ENCODE data around the gene TIMM10B. TPM values are rescaled to one million over a fixed set of nuclear protein-coding genes. Genes with fewer than 3 reads are reported as not detected.

TIMM10B gene
- total RNA-seq, 6 donors from 2014 or later = 21.0 to 53.0 (median 42.6) TPM

- 25 to 39% methylated on average over 4 to 5 of the region's 5 CpGs for WGBS, 2 donors
- Histone ChIP-seq H3K27me3 (no peaks in the 10 kb centered on the region), H3K27ac (no peak overlapping the region), H3K9me3 (no peaks in the 10 kb centered on the region), H3K4me3 (no peak overlapping the region), H3K36me3 (peaks cover 0 to 9% (median 0%) of the 10 kb centered on the region in 4 donors), H3K4me1 (peaks cover 0 to 6% (median 3%) of the 10 kb centered on the region in 4 donors)
- TF ChIP-seq EP300 (IDR thresholded peaks at IDR 0.05) = no peak
- no peak for TF ChIP-seq POLR2AphosphoS5 (IDR thresholded peaks at IDR 0.05)
- peak; percentile 72 to 82 (median 80) for TF ChIP-seq CTCF (IDR thresholded peaks at IDR 0.05)
- TF ChIP-seq POLR2A (IDR thresholded peaks at IDR 0.05) = no peak
- peak; percentile 79 to 86 for ATAC-seq (ENCODE audit: low FRiP score in 2 of 2)
- DNase-seq = peak; percentile 50 to 60
Measured at GRCh38 chr11:6443269-6444003, 37.9 kb upstream of the TIMM10B start.

GRCh38 chr11:6448574-6448973 is 32.7 kb upstream of the TIMM10B start:
- ATAC-seq (ENCODE audit: low FRiP score in 2 of 2) (peak in 1 of 2 donors; percentile 35), DNase-seq (peak in 1 of 2 donors; percentile 25)
- Histone ChIP-seq H3K4me1 (no peaks in the 10 kb centered on the region), H3K4me3 (no peak overlapping the region), H3K9me3 (no peaks in the 10 kb centered on the region), H3K27me3 (no peaks in the 10 kb centered on the region), H3K36me3 (peaks cover 27 to 60% (median 45%) of the 10 kb centered on the region in 4 donors), H3K27ac (no peak overlapping the region)
- 87% methylated on average over 3 of the region's 3 CpGs for WGBS, 2 donors
- TF ChIP-seq CTCF (IDR thresholded peaks at IDR 0.05) (no peak), EP300 (IDR thresholded peaks at IDR 0.05) (no peak), POLR2A (IDR thresholded peaks at IDR 0.05) (no peak), POLR2AphosphoS5 (IDR thresholded peaks at IDR 0.05) (no peak)

GRCh38 chr11:6452219-6452618 is 29.1 kb upstream of the TIMM10B start:
- peaks cover 38 to 96% (median 81%) of the 10 kb centered on the region in 4 donors for H3K36me3 ChIP-seq
- no peaks in the 10 kb centered on the region for H3K4me1 ChIP-seq
- TF ChIP-seq POLR2AphosphoS5 (IDR thresholded peaks at IDR 0.05) = no peak
- TF ChIP-seq CTCF (IDR thresholded peaks at IDR 0.05) = no peak
- TF ChIP-seq EP300 (IDR thresholded peaks at IDR 0.05) = no peak
- TF ChIP-seq POLR2A (IDR thresholded peaks at IDR 0.05) = no peak
- WGBS, 2 donors = 86 to 91% methylated on average over 3 of the region's 3 CpGs
- H3K4me3 ChIP-seq = no peak overlapping the region
- ATAC-seq (ENCODE audit: low FRiP score in 2 of 2) (peak in 1 of 2 donors; percentile 50), DNase-seq (no peak)
- no peaks in the 10 kb centered on the region for H3K9me3 ChIP-seq
- no peaks in the 10 kb centered on the region for H3K27me3 ChIP-seq
- H3K27ac ChIP-seq = no peak overlapping the region

- DNase-seq (no peak), ATAC-seq (ENCODE audit: low FRiP score in 2 of 2) (no peak)
- Histone ChIP-seq H3K36me3 (peaks cover 38 to 98% (median 90%) of the 10 kb centered on the region in 4 donors), H3K9me3 (no peaks in the 10 kb centered on the region), H3K27ac (no peak overlapping the region), H3K27me3 (no peaks in the 10 kb centered on the region), H3K4me3 (no peak overlapping the region), H3K4me1 (no peaks in the 10 kb centered on the region)
- no peak for TF ChIP-seq EP300 (IDR thresholded peaks at IDR 0.05)
- TF ChIP-seq POLR2AphosphoS5 (IDR thresholded peaks at IDR 0.05) = no peak
- no peak for TF ChIP-seq POLR2A (IDR thresholded peaks at IDR 0.05)
- TF ChIP-seq CTCF (IDR thresholded peaks at IDR 0.05) = no peak
- 91 to 96% methylated on average over 2 of the region's 2 CpGs for WGBS, 2 donors
Measured at GRCh38 chr11:6453152-6453551, 28.1 kb upstream of the TIMM10B start.

GRCh38 chr11:6455070-6455469 is 26.2 kb upstream of the TIMM10B start:
- no peak for TF ChIP-seq EP300 (IDR thresholded peaks at IDR 0.05)
- TF ChIP-seq CTCF (IDR thresholded peaks at IDR 0.05) = no peak
- TF ChIP-seq POLR2AphosphoS5 (IDR thresholded peaks at IDR 0.05) = no peak
- TF ChIP-seq POLR2A (IDR thresholded peaks at IDR 0.05) = no peak
- no peak for ATAC-seq (ENCODE audit: low FRiP score in 2 of 2)
- Histone ChIP-seq H3K27ac (no peak overlapping the region), H3K27me3 (no peaks in the 10 kb centered on the region), H3K36me3 (peaks cover 31 to 97% (median 76%) of the 10 kb centered on the region in 4 donors), H3K9me3 (no peaks in the 10 kb centered on the region), H3K4me3 (no peak overlapping the region), H3K4me1 (no peaks in the 10 kb centered on the region)
- no peak for DNase-seq
- 85 to 94% methylated on average over 2 of the region's 2 CpGs for WGBS, 2 donors
